OCI-LY1 (cell line): Measurements from ENCODE around the gene SLC25A44.

Experiments used
- H2AFZ ChIP-seq: fragments of 200-600 bp; sonication (generic), shearing (Covaris generic); 2 replicates; pipeline ENCODE4 v1.6.0; 2014; ENCODE audit warnings: antibody characterized with exemption, mild to moderate bottlenecking, low read length
- H3F3A ChIP-seq: fragments of 200-600 bp; sonication (generic), shearing (Covaris generic); 2 replicates; pipeline ENCODE4 v1.6.0; 2014; ENCODE audit warnings: mild to moderate bottlenecking, antibody characterized with exemption, low read length, moderate library complexity; ENCODE audit not compliant: insufficient read depth
- H3K27ac ChIP-seq: fragments of 200-600 bp; sonication (generic); 2 replicates; pipeline ENCODE4 v1.5.1; 2014; ENCODE audit warnings: low read length, mixed run types, mild to moderate bottlenecking, low read depth; ENCODE audit not compliant: poor library complexity, severe bottlenecking
- H3K27me3 ChIP-seq: fragments of 200-600 bp; sonication (generic); 2 replicates; pipeline ENCODE4 v1.6.0; 2014; ENCODE audit warnings: antibody characterized with exemption, mild to moderate bottlenecking, low read length, moderate library complexity; ENCODE audit not compliant: insufficient read depth
- H3K36me3 ChIP-seq: fragments of 200-600 bp; sonication (generic); 2 replicates; pipeline ENCODE4 v1.6.1; 2014; ENCODE audit warnings: mild to moderate bottlenecking, antibody characterized with exemption, low read length, moderate library complexity, mixed read lengths; ENCODE audit not compliant: insufficient read depth
- H3K4me1 ChIP-seq: fragments of 200-600 bp; sonication (generic); 2 replicates; pipeline ENCODE4 v1.5.1; 2014; ENCODE audit warnings: mild to moderate bottlenecking, low read length, moderate library complexity; ENCODE audit not compliant: insufficient read depth, severe bottlenecking
- H3K4me2 ChIP-seq: fragments of 200-600 bp; sonication (generic), shearing (Covaris generic); 2 replicates; pipeline ENCODE4 v1.6.1; 2014; ENCODE audit warnings: low read length
- H3K4me3 ChIP-seq: fragments of 200-600 bp; sonication (generic); 2 replicates; pipeline ENCODE4 v1.5.1; 2014; ENCODE audit warnings: low read length, low read depth, mild to moderate bottlenecking, mixed read lengths; ENCODE audit not compliant: poor library complexity, severe bottlenecking
- H3K79me2 ChIP-seq: fragments of 200-600 bp; shearing (Covaris generic); 2 replicates; pipeline ENCODE4 v1.6.1; 2016; ENCODE audit warnings: mixed run types, low read length, mixed read lengths; ENCODE audit not compliant: insufficient read depth
- H3K9ac ChIP-seq: fragments of 200-600 bp; sonication (generic), shearing (Covaris generic); 2 replicates; pipeline ENCODE4 v1.6.1; 2014; ENCODE audit warnings: mild to moderate bottlenecking, low read length, mixed read lengths
- H3K9me2 ChIP-seq: fragments of 200-600 bp; sonication (generic), shearing (Covaris generic); 2 replicates; pipeline ENCODE4 v1.6.1; 2014; ENCODE audit warnings: low read depth, mild to moderate bottlenecking, low read length, mixed read lengths
- H3K9me3 ChIP-seq: fragments of 200-600 bp; shearing (Covaris generic); 2 replicates; pipeline ENCODE4 v1.6.1; 2014; ENCODE audit warnings: low read length, mixed read lengths
- H4K20me1 ChIP-seq: fragments of 200-600 bp; sonication (generic), shearing (Covaris generic); 2 replicates; pipeline ENCODE4 v1.6.0; 2016; ENCODE audit warnings: mild to moderate bottlenecking, low read length; ENCODE audit not compliant: insufficient read depth
- EZH2 ChIP-seq: fragments of 200-600 bp; sonication (generic), shearing (Covaris generic); IDR thresholded peaks from 2 replicates; pipeline ENCODE4 v1.8.0; 2017; ENCODE audit warnings: borderline replicate concordance, mixed run types, mild to moderate bottlenecking, antibody characterized with exemption, low read length, moderate library complexity, mixed read lengths
- TF ChIP-seq, protein P1 (sequence below): fragments of 200-600 bp; sonication (generic), shearing (Covaris generic); IDR thresholded peaks from 2 replicates; pipeline ENCODE4 v1.5.1; 2017; ENCODE audit warnings: mild to moderate bottlenecking, antibody characterized with exemption, low read length, moderate library complexity, mixed read lengths

Gene SLC25A44

DNA sequence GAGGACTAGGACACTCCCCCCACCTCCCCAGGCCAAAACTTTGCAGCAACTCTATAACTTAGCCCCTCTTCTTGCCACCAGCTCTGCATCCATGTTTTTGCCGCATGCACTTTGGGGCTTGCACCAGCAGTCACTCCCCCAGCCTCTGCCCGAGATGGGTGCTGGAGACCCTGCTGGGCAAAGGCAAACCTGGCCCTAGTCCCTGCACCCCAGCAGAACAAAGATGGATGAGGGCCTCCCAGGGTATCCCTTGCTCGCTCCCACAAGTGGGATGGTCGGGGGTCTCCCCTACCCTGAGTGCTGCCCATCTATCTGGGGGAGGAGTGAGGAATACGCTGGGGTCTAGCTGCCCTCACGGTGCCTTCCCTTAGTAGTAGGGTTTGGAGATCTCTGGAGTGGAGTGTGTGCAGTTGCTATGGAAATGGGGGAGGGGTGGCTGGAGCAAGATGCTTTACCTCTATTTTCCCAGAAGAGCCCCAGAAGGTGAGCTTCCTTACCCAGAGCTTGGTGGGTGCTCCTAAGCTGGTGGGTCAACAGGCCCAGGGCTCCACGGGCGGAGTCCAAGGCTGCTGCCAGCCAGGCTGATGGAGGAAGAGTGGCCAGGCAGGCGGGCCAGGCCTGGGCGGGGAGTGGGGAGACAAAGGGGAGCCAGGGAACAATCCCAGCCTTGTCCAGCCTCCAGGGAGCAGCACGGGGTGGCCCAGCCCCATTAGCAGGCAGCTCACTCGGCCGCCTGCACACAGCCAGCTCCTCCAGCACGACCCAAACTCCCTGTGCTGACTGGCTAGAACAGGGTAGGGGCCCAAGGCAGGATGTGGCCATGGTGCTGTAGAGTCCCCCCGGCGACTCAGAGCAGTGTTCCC lies 53.8 kb downstream of the SLC25A44 start, which contains the start of gene PAQR6:
Gene PAQR6 (minus strand): TSS at position 597 of the 863 bp plus-strand sequence. CDS start 1,325 bp downstream, outside the sequence.
- no peak within 1 kb of the TSS for H3K9ac ChIP-seq
- H3K36me3 ChIP-seq = peaks cover 44% of the 10 kb centered on the region
- H3K27ac ChIP-seq = no peak within 1 kb of the TSS
- H2AFZ ChIP-seq = no peak within 1 kb of the TSS
- H3K4me2 ChIP-seq = no peak within 1 kb of the TSS
- no peak within 1 kb of the TSS for H3K4me3 ChIP-seq
- TF ChIP-seq EZH2 = no peak
- TF ChIP-seq, protein P1, sequence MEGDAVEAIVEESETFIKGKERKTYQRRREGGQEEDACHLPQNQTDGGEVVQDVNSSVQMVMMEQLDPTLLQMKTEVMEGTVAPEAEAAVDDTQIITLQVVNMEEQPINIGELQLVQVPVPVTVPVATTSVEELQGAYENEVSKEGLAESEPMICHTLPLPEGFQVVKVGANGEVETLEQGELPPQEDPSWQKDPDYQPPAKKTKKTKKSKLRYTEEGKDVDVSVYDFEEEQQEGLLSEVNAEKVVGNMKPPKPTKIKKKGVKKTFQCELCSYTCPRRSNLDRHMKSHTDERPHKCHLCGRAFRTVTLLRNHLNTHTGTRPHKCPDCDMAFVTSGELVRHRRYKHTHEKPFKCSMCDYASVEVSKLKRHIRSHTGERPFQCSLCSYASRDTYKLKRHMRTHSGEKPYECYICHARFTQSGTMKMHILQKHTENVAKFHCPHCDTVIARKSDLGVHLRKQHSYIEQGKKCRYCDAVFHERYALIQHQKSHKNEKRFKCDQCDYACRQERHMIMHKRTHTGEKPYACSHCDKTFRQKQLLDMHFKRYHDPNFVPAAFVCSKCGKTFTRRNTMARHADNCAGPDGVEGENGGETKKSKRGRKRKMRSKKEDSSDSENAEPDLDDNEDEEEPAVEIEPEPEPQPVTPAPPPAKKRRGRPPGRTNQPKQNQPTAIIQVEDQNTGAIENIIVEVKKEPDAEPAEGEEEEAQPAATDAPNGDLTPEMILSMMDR = no peak
- H3F3A ChIP-seq = no peaks in the 10 kb centered on the region
- H3K9me2 ChIP-seq = no peaks in the 10 kb centered on the region
- H3K4me1 ChIP-seq = peaks cover 10% of the 10 kb centered on the region
- 0 out of 2 replicates have a peak, but pooled peaks cover 5% of the 10 kb centered on the region for H3K27me3 ChIP-seq
- no peaks in the 10 kb centered on the region for H3K9me3 ChIP-seq
- H3K79me2 ChIP-seq = no peaks in the 10 kb centered on the region
- no peaks in the 10 kb centered on the region for H4K20me1 ChIP-seq

DNA sequence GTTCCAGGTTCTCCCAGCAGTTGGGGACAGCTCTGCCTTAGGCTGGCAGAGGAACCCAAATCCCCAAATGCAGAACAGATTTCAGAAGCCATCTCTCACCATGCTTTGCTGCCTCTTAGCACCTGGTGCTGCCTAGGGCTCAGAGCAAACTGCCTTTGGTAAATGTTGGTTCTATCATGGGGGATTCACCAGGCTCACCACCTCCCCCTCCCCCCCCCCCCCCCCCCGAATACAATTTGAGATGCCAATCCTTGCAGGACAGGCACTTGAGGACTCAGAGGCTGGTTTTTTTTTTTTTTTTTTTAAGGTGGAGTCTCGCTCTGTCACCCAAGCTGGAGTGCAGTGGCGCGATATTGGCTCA lies 54.4 kb downstream of the SLC25A44 start:
- no peak overlapping the region for H3K4me2 ChIP-seq
- peaks cover 51% of the 10 kb centered on the region for H3K36me3 ChIP-seq
- peaks cover 10% of the 10 kb centered on the region for H3K4me1 ChIP-seq

DNA sequence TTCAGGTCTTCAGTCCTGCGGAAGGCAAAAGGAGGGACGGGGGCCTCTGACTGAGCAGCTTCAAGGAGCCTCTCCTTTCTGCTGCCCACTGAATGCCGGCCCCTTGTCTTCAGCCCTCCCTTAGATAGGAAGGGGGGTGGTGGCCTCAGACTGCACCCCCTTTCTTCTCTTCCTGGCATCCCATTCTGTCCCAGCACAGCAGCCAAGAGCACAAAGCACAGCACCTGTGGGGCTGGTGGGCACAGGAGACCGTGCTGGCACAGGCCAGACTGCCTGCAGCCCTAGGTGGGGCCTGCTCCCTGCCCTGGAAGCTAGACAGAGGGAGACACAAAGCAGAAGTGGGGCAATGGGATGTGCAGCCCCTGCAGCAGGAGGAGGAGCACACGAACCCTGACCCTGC lies 55.7 kb downstream of the SLC25A44 start:
- Histone ChIP-seq H4K20me1 (no peaks in the 10 kb centered on the region), H3K4me3 (no peak overlapping the region), H3K36me3 (peaks cover 64% of the 10 kb centered on the region), H3K9me2 (no peaks in the 10 kb centered on the region), H3K9me3 (no peaks in the 10 kb centered on the region), H3K27ac (no peak overlapping the region), H3K9ac (no peak overlapping the region), H3K79me2 (no peaks in the 10 kb centered on the region), H3K4me1 (peaks cover 10% of the 10 kb centered on the region), H3F3A (no peaks in the 10 kb centered on the region), H3K4me2 (no peak overlapping the region), H2AFZ (no peak overlapping the region), H3K27me3 (0 out of 2 replicates have a peak, but pooled peaks cover 5% of the 10 kb centered on the region)
- TF ChIP-seq EZH2 = no peak
- TF ChIP-seq, protein P1 = no peak

More for the DNA sequence above, 54.4 kb downstream of the SLC25A44 start:
- H3K4me3 ChIP-seq = no peak overlapping the region
- no peaks in the 10 kb centered on the region for H3K9me2 ChIP-seq
- TF ChIP-seq EZH2 = no peak
- H3K27me3 ChIP-seq = 0 out of 2 replicates have a peak, but pooled peaks cover 5% of the 10 kb centered on the region
- H4K20me1 ChIP-seq = no peaks in the 10 kb centered on the region
- no peak overlapping the region for H3K9ac ChIP-seq
- H2AFZ ChIP-seq = no peak overlapping the region
- H3F3A ChIP-seq = no peaks in the 10 kb centered on the region
- H3K27ac ChIP-seq = no peak overlapping the region
- no peaks in the 10 kb centered on the region for H3K9me3 ChIP-seq
- no peaks in the 10 kb centered on the region for H3K79me2 ChIP-seq
